ENCODE data around the gene JARID2.

GRCh38 chr6:15284743-15285142, 38.9 kb downstream of the JARID2 start:
- no peak for TF ChIP-seq POLR2AphosphoS5 (IDR thresholded peaks at IDR 0.05; ENCODE audit: low read depth, low read length)
- no peak for TF ChIP-seq CTCF (IDR thresholded peaks at IDR 0.05)
- TF ChIP-seq TAF1 (IDR thresholded peaks at IDR 0.05; ENCODE audit: borderline replicate concordance, low read depth, low read length), result no peak
- no peak for TF ChIP-seq YY1 (IDR thresholded peaks at IDR 0.05; ENCODE audit: low read depth)
- no peak for TF ChIP-seq REST (IDR thresholded peaks at IDR 0.05; ENCODE audit: low read depth, low read length)

Data from SK-N-SH (cell line).